HG03439 (cell line): ENCODE measurements around the gene PRDX1.
"Not testable (repeated sequence)": the region's sequence is repeated elsewhere in the genome, so short reads cannot be mapped to it uniquely, and the experiment has no call there.

Experiments
- ATAC-seq: cut with Tn5 transposase; IDR thresholded peaks from one replicate; pipeline ENCODE4 v1.9.1; 2021; ENCODE audit warnings: mild to moderate bottlenecking, moderate library complexity; ENCODE audit not compliant: unreplicated experiment

The PRDX1 gene

DNA sequence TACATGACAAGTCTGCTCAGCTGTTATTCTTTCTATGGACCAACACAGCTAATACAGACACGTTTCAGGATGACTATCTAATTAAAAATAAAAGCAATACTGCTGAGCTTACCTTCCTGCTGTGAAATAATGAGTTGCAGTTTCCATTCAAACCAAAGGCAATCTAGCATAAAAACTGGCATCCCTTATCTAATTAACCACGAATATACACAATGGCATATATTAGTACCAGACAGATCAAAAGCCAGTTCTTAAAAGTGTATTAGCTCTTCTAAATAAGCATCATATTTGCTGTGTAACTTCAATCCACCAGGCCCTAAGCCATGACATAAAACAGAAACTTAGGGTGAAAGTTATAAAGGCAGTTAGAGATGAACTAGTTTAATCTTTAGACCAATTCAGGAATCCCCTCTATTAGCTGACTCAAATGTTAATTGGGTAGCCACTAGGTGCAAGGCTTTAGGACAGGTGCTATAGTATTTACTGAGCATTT is 51.3 kb downstream of the PRDX1 start:
- no peak for ATAC-seq

DNA sequence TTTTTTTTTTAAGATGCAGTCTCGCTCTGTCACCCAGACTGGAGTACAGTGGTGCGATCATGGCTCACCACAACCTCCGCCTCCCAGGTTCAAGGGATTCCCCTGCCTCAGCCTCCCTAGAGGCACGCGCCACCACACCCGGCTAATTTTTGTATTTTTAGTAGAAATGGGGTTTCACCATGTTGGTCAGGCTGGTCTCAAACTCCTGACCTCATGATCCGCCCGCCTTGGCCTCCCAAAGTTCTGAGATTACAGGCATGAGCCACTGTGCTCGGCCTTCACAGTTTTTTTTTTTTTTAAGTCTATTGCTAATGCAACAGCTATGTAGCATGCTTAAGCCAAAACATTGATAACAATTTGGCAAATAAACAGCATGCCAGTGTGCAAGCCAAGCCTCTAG is 54.3 kb downstream of the PRDX1 start:
- ATAC-seq = not testable (repeated sequence)

DNA sequence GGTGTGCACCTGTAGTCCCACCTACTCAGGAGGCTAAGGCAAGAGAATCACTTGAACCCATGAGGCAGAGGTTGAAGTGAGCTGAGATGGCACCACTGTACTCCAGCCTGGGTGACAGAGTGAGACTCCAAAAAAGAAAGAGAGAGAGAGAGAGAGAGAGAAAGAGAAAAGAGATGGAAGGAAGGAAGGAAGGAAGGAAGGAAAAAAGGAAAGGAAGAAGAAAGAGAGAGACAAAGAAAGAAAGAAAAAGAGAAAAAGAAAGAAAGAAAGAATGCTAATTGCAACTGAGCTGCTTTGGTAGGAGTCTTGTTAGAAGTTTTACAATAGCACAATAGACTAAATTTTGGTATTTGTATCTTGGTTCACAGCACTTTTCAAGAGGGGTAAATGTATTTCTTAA is 56.4 kb downstream of the PRDX1 start:
- no peak for ATAC-seq
